GM12878 (cell line): ENCODE data around the gene SECISBP2.

Experiments used
- CHD2 ChIP-seq: IDR thresholded peaks from 2 replicates; pipeline ENCODE4 v1.6.1; 2011; ENCODE audit warnings: low read depth, low read length, improper control_type of control experiment, borderline replicate concordance
- CTCF ChIP-seq, 3 experiments: IDR thresholded peaks in 2 of 3; conservative IDR thresholded peaks in 1 of 3; 2 replicates each; pipeline ENCODE4 v1.5.1; 2011; ENCODE audit warnings: low read depth in 3 of 3, low read length in 3 of 3, mild to moderate bottlenecking in 3 of 3, control low read depth in 2 of 3, moderate library complexity in 2 of 3, inconsistent platforms in 1 of 3, mixed read lengths in 1 of 3; ENCODE audit not compliant: control insufficient read depth in 2 of 3, insufficient read depth in 1 of 3; ENCODE audit errors: extremely low read depth in 1 of 3
- GABPA ChIP-seq: IDR thresholded peaks from 2 replicates; pipeline ENCODE4 v1.6.1; 2014; ENCODE audit warnings: antibody characterized with exemption, low read depth, mild to moderate bottlenecking, inconsistent platforms
- POLR2AphosphoS5 ChIP-seq: IDR thresholded peaks from 2 replicates; pipeline ENCODE4 v1.6.1; 2011; ENCODE audit warnings: mild to moderate bottlenecking, low read length, inconsistent platforms
- RBBP5 ChIP-seq: fragments of 200-600 bp; sonication (generic); conservative IDR thresholded peaks from 2 replicates; pipeline ENCODE4 v1.6.1; 2016
- SIN3A ChIP-seq: IDR thresholded peaks from 2 replicates; pipeline ENCODE4 v1.6.1; 2012; ENCODE audit warnings: low read depth, low read length, improper control_type of control experiment
- TAF1 ChIP-seq: IDR thresholded peaks from 2 replicates; pipeline ENCODE4 v1.6.1; 2011; ENCODE audit warnings: mild to moderate bottlenecking, low read depth, low read length, borderline replicate concordance
- USF2 ChIP-seq: IDR thresholded peaks from 2 replicates; pipeline ENCODE4 v1.6.1; 2011; ENCODE audit warnings: low read depth, low read length, improper control_type of control experiment, borderline replicate concordance
- TF ChIP-seq, protein P1 (sequence below): fragments of 450-650 bp; IDR thresholded peaks from 2 replicates; pipeline ENCODE4 v1.6.1; 2016; ENCODE audit warnings: mild to moderate bottlenecking, moderate library complexity, borderline replicate concordance

DNA sequence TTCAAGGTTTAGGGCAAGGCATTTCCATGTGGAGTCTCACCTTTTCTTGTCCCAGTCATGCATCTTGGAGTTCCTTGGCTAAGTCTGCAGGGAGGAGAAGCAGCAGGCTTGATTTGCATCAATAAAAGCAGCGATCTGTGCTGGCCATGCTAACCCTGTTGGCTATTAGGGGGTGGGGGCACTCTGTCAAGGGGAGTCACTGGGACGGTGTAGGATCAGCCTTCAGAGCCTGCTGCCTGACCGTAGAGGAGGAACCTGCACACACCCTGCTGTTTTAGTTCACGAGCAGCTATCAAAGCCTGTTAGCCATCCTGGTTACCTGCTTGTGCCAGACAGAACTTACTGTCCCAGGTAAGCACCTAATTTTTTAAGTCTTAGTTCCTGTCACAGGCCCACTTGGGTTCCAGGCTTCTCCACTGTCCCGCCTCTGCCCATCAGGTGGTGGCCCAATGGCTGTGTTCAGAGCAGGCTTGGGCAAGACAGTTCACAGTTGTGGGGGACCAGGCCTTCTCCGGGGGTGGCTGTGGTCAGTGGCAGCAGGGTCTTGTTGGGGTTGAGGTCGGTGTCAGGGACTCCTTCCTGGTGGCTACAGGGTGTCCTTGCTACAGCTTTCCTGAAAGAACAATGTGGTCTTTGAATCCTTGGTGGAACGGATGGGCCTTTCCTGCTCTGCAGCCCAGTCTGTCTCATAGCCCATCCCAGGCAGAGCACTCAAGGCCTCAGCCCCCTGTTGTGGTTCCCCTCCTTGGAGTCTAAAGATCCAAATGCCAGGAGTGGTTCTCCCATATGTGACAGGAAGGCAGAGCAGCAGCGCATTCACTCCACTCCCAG lies 43.7 kb downstream of the SECISBP2 start:
- TF ChIP-seq USF2 (no peak), TAF1 (no peak), CHD2 (no peak), CTCF (IDR thresholded peaks at IDR 0.05 in 2 of 3, conservative IDR thresholded peaks at IDR 0.05 in 1 of 3; ENCODE audit: control insufficient read depth in 2 of 3, extremely low read depth in 1 of 3, insufficient read depth in 1 of 3, low read depth in 3 of 3, low read length in 3 of 3) (no peak), POLR2AphosphoS5 (no peak), RBBP5 (no peak), SIN3A (no peak), GABPA (no peak)
- TF ChIP-seq, protein P1, sequence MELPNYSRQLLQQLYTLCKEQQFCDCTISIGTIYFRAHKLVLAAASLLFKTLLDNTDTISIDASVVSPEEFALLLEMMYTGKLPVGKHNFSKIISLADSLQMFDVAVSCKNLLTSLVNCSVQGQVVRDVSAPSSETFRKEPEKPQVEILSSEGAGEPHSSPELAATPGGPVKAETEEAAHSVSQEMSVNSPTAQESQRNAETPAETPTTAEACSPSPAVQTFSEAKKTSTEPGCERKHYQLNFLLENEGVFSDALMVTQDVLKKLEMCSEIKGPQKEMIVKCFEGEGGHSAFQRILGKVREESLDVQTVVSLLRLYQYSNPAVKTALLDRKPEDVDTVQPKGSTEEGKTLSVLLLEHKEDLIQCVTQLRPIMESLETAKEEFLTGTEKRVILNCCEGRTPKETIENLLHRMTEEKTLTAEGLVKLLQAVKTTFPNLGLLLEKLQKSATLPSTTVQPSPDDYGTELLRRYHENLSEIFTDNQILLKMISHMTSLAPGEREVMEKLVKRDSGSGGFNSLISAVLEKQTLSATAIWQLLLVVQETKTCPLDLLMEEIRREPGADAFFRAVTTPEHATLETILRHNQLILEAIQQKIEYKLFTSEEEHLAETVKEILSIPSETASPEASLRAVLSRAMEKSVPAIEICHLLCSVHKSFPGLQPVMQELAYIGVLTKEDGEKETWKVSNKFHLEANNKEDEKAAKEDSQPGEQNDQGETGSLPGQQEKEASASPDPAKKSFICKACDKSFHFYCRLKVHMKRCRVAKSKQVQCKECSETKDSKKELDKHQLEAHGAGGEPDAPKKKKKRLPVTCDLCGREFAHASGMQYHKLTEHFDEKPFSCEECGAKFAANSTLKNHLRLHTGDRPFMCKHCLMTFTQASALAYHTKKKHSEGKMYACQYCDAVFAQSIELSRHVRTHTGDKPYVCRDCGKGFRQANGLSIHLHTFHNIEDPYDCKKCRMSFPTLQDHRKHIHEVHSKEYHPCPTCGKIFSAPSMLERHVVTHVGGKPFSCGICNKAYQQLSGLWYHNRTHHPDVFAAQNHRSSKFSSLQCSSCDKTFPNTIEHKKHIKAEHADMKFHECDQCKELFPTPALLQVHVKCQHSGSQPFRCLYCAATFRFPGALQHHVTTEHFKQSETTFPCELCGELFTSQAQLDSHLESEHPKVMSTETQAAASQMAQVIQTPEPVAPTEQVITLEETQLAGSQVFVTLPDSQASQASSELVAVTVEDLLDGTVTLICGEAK: no peak
